GM23248 (cell line): ENCODE measurements around the gene OSBPL5. TPM values are rescaled to one million over a fixed set of nuclear protein-coding genes. Genes with fewer than 3 reads are reported as not detected.

Experiments
- DNase-seq: peaks from one replicate; pipeline ENCODE4 v3.0.0-alpha.2; 2015
- H2AFZ ChIP-seq: fragments of 200-600 bp; sonication (generic); 2 replicates; pipeline ENCODE4 v1.6.1; 2016; ENCODE audit warnings: antibody characterized with exemption
- H3F3A ChIP-seq: fragments of 200-600 bp; sonication (generic); 2 replicates; pipeline ENCODE4 v1.6.1; 2016; ENCODE audit warnings: mild to moderate bottlenecking, antibody characterized with exemption, mixed run types; ENCODE audit not compliant: insufficient read depth
- H3K27ac ChIP-seq: fragments of 200-600 bp; sonication (generic); 2 replicates; pipeline ENCODE4 v1.5.1; 2016; ENCODE audit warnings: mild to moderate bottlenecking
- H3K27me3 ChIP-seq: fragments of 200-600 bp; sonication (generic); replicated peaks from 2 replicates; pipeline ENCODE4 v1.6.1; 2016; ENCODE audit warnings: mild to moderate bottlenecking; ENCODE audit not compliant: insufficient read depth
- H3K36me3 ChIP-seq: fragments of 200-600 bp; sonication (generic); 2 replicates; pipeline ENCODE4 v1.6.1; 2016; ENCODE audit warnings: low read depth, mild to moderate bottlenecking
- H3K4me1 ChIP-seq: fragments of 200-600 bp; sonication (generic); 2 replicates; pipeline ENCODE4 v1.6.1; 2016; ENCODE audit warnings: mild to moderate bottlenecking; ENCODE audit not compliant: insufficient read depth
- H3K4me2 ChIP-seq: fragments of 200-600 bp; sonication (generic); one replicate; pipeline ENCODE4 v1.6.1; 2016; ENCODE audit warnings: mild to moderate bottlenecking; ENCODE audit not compliant: unreplicated experiment
- H3K4me3 ChIP-seq: fragments of 200-600 bp; sonication (generic); 2 replicates; pipeline ENCODE4 v1.5.1; 2016; ENCODE audit warnings: mild to moderate bottlenecking
- H3K79me2 ChIP-seq: fragments of 200-600 bp; sonication (generic); 2 replicates; pipeline ENCODE4 v1.6.1; 2016; ENCODE audit warnings: mild to moderate bottlenecking; ENCODE audit not compliant: insufficient read depth
- H3K9ac ChIP-seq: fragments of 200-600 bp; sonication (generic); 2 replicates; pipeline ENCODE4 v1.6.1; 2016; ENCODE audit warnings: mild to moderate bottlenecking
- H3K9me2 ChIP-seq: fragments of 200-600 bp; sonication (generic); 2 replicates; pipeline ENCODE4 v1.6.1; 2016; ENCODE audit warnings: mixed run types, mild to moderate bottlenecking, moderate library complexity; ENCODE audit not compliant: insufficient read depth
- H3K9me3 ChIP-seq: fragments of 200-600 bp; sonication (generic); one replicate; pipeline ENCODE4 v1.6.1; 2017; ENCODE audit warnings: low read depth
- H4K20me1 ChIP-seq: fragments of 200-600 bp; sonication (generic); 2 replicates; pipeline ENCODE4 v1.6.0; 2016; ENCODE audit not compliant: insufficient read depth
- EZH2 ChIP-seq: fragments of 200-600 bp; sonication (generic); IDR thresholded peaks from 2 replicates; pipeline ENCODE4 v1.6.1; 2018; ENCODE audit warnings: antibody characterized with exemption, mild to moderate bottlenecking; ENCODE audit not compliant: insufficient read depth, poor library complexity, severe bottlenecking
- EZH2phosphoT487 ChIP-seq: fragments of 200-600 bp; sonication (generic); IDR thresholded peaks from 2 replicates; pipeline ENCODE4 v1.6.1; 2018; ENCODE audit warnings: antibody characterized with exemption, moderate library complexity, mild to moderate bottlenecking, low read depth; ENCODE audit not compliant: insufficient read depth
- WGBS, 2 experiments: methylation state at CpG; one replicate each; pipeline ENCODE4 v1.1.6; 2015 to 2017; ENCODE audit warnings: low lambda C conversion rate in 2 of 2, low coverage in 1 of 2; ENCODE audit errors: missing lambda C conversion rate in 2 of 2; 5-methylcytosine and 5-hydroxymethylcytosine counted together
- in situ Hi-C: fragments of 300-500 bp; cut with MboI; formaldehyde crosslinking; loops from 2 replicates; pipeline ENCODE4 v1.15.0; 2020
- polyA plus RNA-seq: library from polyadenylated mRNA; unstranded; fragments of >200 nt; fragmentation: Nextera tagmentation; extraction: Ambion mirVana; gene quantifications from 2 replicates; pipeline ENCODE4 v1.2.1, GENCODE V29; 2016
- total RNA-seq: library from RNA; depleted of rRNA; stranded (reverse); fragments of >200 nt; shearing (Covaris generic); gene quantifications from 2 replicates; pipeline ENCODE4 v1.2.3, GENCODE V29; 2014

OSBPL5 gene
- total and polyA plus RNA-seq, 2 experiments from 2014 or later, result 27.9 to 57.6 TPM

DNA sequence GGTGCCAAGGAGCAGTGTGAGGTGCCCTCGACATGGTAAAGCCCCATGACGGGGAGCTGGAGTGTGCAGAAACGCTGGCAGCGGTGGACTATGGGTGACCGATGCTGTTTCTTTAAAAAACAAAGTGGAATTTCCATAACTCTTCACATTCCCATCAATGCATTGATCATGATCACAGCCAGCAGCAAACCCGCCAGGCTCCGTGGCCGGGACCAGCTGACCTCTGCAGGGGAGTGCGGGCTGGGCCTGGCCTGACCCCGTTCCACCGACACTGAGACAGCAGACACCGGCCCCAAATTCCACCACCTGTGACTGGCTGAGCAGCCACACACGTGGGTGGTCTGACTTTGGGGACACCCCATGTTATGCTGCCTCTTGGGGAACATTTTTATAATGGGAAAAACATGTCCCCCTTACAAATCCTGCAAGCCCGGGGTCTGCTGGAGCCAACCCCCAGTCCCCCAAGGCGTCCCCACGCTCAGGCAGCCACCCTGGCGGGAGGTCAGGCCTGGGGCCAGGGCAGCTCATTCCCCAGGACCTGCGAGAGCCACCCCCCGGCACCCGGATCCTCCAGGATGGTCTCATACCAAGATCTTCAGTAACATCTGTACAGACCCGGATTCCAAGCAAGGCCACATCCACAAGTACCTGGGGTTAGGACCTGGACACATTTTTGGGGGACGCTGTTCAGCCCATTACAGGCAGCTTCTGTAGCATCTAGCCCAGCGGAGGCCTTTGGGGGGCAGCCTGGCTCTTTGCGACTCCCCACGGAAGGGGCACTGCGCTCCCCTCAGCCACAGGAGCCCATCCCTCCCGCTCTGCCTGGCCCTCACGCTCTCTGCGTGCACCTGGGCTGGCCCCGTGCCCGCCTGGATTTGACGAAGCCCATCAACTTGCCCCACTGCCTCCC lies 20.6 kb downstream of the OSBPL5 start:
- H3K9me2 ChIP-seq, result no peaks in the 10 kb centered on the region
- peaks cover 91% of the 10 kb centered on the region for H3K79me2 ChIP-seq
- no peak overlapping the region for H3K9ac ChIP-seq
- TF ChIP-seq EZH2phosphoT487, result no peak
- no peak for TF ChIP-seq EZH2
- H3K4me3 ChIP-seq, result no peak overlapping the region
- no peaks in the 10 kb centered on the region for H4K20me1 ChIP-seq
- H3K4me1 ChIP-seq, result peaks cover 16% of the 10 kb centered on the region
- H3K4me2 ChIP-seq, result no peak overlapping the region
- WGBS, 2 experiments, result 93 to 94% methylated on average over 28 to 31 of the region's 32 CpGs
- DNase-seq, result no peak
- H3K27me3 ChIP-seq, result no peaks in the 10 kb centered on the region
- H3K36me3 ChIP-seq, result no peaks in the 10 kb centered on the region
- H3K27ac ChIP-seq, result no peak overlapping the region
- no peaks in the 10 kb centered on the region for H3F3A ChIP-seq
- H3K9me3 ChIP-seq, result no peaks in the 10 kb centered on the region
- in situ Hi-C loops, result no loop called here
- no peak overlapping the region for H2AFZ ChIP-seq

DNA sequence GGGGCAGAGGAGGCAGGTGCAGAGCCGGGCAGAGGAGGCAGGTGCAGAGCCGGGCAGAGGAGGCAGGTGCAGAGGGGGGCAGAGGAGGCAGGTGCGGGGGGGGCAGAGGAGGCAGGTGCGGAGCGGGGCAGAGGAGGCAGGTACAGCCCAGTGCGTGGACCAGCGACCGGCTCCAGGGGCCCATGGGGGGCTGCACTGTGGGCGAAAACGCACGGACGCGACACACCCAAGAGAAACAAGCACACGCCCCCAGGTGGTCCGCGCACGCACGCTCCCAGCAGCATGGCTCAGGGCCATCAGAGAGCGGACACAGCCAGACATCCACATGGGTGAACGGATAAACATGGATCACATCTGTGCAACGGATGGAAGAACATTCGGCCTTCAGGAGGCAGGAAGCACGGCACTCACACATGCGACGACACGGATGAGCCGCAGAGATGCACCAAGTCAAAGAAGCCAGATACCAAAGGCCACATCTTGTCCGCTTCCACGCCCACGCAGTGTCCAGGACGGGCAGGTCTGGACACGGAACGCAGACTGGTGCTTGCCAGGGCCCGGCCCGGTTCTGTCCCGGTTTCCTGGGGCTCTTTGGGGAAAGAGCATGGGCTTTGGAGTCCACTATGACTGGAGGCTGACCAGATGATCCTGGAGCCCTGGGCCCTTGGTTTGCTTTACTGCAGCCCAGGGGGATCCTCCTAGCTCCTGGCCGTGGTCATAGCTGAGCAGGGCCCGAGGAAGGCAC lies 21.8 kb downstream of the OSBPL5 start:
- Histone ChIP-seq H3K27ac (no peak overlapping the region), H3K9ac (no peak overlapping the region), H3K9me2 (no peaks in the 10 kb centered on the region), H3K79me2 (peaks cover 88% of the 10 kb centered on the region), H3K27me3 (no peaks in the 10 kb centered on the region), H2AFZ (no peak overlapping the region), H3K4me3 (no peak overlapping the region), H3K36me3 (no peaks in the 10 kb centered on the region), H3K4me1 (peaks cover 16% of the 10 kb centered on the region), H4K20me1 (no peaks in the 10 kb centered on the region), H3K9me3 (no peaks in the 10 kb centered on the region), H3K4me2 (no peak overlapping the region), H3F3A (no peaks in the 10 kb centered on the region)
- WGBS, 2 experiments, result 84 to 86% methylated on average over 25 to 38 of the region's 38 CpGs
- no peak for DNase-seq
- TF ChIP-seq EZH2phosphoT487 (no peak), EZH2 (no peak)
- in situ Hi-C loops, result no loop called here

DNA sequence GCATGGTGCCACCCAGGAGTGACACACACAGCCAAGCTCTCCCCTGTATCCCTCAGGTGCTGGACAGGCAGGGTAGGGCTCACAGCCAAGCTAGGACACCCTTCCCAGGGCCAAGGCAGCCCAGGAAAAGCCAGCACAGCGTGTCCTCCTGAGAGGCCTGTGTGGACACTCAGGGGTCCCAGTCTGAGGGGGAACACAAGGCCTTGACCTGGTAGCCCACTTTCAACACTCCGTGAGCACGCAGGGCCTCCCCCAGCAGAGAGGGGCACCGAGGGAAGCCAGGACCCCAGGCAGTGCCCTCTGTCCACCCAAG lies 24.9 kb downstream of the OSBPL5 start:
- WGBS, 2 experiments, result 88 to 96% methylated on average over 4 of the region's 4 CpGs
- H4K20me1 ChIP-seq, result no peaks in the 10 kb centered on the region
- H3K4me1 ChIP-seq, result no peaks in the 10 kb centered on the region
- in situ Hi-C loops, result no loop called here
- H3K79me2 ChIP-seq, result peaks cover 83% of the 10 kb centered on the region
- no peak overlapping the region for H3K4me2 ChIP-seq
- DNase-seq, result no peak
- no peak overlapping the region for H3K27ac ChIP-seq
- H3K4me3 ChIP-seq, result no peak overlapping the region
- H3K9ac ChIP-seq, result no peak overlapping the region
- no peaks in the 10 kb centered on the region for H3K9me2 ChIP-seq
- no peaks in the 10 kb centered on the region for H3K9me3 ChIP-seq
- H2AFZ ChIP-seq, result no peak overlapping the region
- no peak for TF ChIP-seq EZH2
- TF ChIP-seq EZH2phosphoT487, result no peak
- H3K27me3 ChIP-seq, result no peaks in the 10 kb centered on the region
- no peaks in the 10 kb centered on the region for H3F3A ChIP-seq
- no peaks in the 10 kb centered on the region for H3K36me3 ChIP-seq

DNA sequence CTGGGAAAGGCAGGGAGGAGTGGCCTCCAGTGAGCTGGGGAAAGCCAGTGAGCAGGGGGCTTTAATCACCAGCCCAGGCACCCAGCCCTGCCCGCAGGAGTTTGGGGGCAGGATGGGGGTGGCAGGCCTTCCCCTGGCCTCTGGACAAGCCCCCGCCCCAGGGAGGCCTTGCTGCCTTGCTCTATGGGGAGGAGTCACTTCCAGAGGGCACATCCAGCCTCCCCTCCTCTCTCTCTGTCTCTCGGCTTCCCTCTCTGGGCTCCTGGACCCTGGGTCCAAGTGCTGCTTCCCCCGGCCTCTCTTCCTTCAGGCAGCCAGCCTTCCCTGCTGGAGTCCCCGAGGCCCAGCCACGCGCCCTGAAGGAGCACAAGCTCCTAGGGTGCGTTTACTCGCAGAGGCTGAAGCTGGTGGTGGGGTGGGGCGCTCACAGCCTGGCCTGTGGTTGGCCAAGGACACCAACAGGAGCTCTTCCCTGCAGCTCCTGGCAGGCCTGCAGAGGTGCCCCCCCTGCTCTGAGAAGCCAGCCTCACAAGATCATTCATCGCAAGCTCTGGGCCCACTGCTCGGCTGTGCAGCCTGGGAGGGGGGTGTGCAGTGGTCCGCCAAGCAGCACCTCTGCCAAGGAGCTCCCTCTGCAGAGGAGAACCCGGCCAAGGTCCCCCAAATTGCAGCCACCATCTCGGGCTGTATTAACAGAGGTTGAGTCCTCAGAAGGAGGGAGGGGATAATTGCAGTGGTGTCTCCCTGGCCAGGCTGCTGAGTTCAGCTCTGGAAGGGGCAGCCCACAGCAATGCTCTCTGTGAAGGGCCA lies 25.4 kb downstream of the OSBPL5 start:
- H3K27ac ChIP-seq, result no peak overlapping the region
- no peak overlapping the region for H2AFZ ChIP-seq
- no peaks in the 10 kb centered on the region for H3K9me3 ChIP-seq
- no peaks in the 10 kb centered on the region for H3K36me3 ChIP-seq
- H3K4me1 ChIP-seq, result no peaks in the 10 kb centered on the region
- H3K79me2 ChIP-seq, result peaks cover 81% of the 10 kb centered on the region
- H3K4me2 ChIP-seq, result no peak overlapping the region
- H3K4me3 ChIP-seq, result no peak overlapping the region
- no peaks in the 10 kb centered on the region for H3F3A ChIP-seq
- DNase-seq, result no peak
- H4K20me1 ChIP-seq, result no peaks in the 10 kb centered on the region
- no peak for TF ChIP-seq EZH2phosphoT487
- TF ChIP-seq EZH2, result no peak
- H3K27me3 ChIP-seq, result no peaks in the 10 kb centered on the region
- H3K9me2 ChIP-seq, result no peaks in the 10 kb centered on the region
- 73 to 78% methylated on average over 14 to 15 of the region's 15 CpGs for WGBS, 2 experiments
- in situ Hi-C loops, result no loop called here
- no peak overlapping the region; the same call in 1 of the 2 replicates for H3K9ac ChIP-seq
